ENCODE measurements around the gene ZFYVE1. TPM values are rescaled to one million over a fixed set of nuclear protein-coding genes. Genes with fewer than 3 reads are reported as not detected.

ZFYVE1 gene
- total RNA-seq, 1 donor from 2014 or later, result 14.4 TPM

GRCh38 chr14:72974661-72975060 is 52.2 kb downstream of the ZFYVE1 start:
- no peak for DNase-seq
- Histone ChIP-seq H3K4me3 (no peak overlapping the region), H3K4me1 (no peaks in the 10 kb centered on the region), H3K27me3 (ENCODE audit: low read depth) (no peaks in the 10 kb centered on the region), H3K27ac (replicated peaks) (no peak overlapping the region), H3K36me3 (peaks cover 95% of the 10 kb centered on the region), H3K9me3 (replicated peaks) (no peaks in the 10 kb centered on the region)
- intact Hi-C loops (cut with micrococcal nuclease), result no loop called here
- TF ChIP-seq CTCF (IDR thresholded peaks at IDR 0.05; ENCODE audit: borderline replicate concordance), result no peak

DNA sequence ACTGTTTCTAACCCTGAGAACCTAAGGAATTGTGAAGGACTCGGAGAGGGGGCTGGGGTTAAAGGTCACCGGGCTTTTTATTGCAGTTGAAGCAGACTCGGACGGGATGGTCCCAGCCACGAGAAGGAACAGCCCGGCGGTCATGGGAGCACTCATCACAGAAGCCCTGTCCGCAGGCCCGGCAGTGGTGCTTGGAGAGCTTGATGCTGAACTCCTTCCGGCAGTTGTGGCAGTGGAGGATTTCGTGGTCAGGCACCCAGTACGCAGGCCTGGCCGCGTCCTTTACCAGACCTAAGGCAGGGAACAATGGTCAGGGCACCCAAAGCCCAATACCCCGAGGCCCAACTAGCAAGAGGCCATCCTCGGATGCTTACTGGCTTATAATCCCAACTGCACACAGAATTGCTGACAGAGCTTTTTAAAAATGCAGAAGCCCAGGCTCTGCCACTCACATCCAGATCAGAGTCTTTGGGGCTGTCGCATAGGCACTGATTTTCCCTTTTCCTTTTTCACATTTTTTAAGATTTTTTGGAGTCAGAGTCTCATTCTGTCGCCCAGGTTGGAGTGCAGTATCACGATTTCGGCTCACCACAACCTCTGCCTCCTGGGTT is 56.0 kb downstream of the ZFYVE1 start:
- no peak for DNase-seq
- intact Hi-C loops (cut with micrococcal nuclease), result no loop called here

DNA sequence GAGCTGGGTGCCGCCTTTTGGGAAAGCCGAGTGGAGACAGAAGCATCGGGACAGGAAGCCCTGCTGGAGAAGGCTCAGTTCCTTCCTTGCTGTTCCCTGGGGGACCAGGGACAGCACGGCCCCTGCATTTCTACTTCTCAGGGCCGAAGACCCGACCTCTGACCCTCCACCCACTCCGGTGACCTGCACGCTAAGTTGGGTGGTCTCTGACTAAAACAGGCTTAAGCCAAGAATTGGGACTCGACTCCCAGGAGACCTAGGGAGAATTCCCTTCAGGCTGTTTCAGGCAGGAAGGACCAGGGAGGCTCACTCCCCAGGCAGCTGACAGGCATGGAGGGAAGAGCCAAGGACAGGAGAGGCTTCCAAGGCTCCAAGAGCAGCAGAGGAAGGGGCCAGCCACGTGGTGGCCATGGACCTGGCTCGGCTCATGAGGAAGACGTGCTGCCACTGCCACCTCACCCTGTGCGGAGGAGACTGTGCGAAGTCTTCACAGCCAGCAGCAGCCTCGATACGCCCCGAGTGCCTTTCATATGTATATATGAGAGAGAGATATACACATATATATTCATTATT is 56.8 kb downstream of the ZFYVE1 start:
- H3K9me3 ChIP-seq (replicated peaks), result no peaks in the 10 kb centered on the region
- no peaks in the 10 kb centered on the region for H3K4me1 ChIP-seq
- no peak for TF ChIP-seq CTCF (IDR thresholded peaks at IDR 0.05; ENCODE audit: borderline replicate concordance)
- DNase-seq, result peak; percentile 22
- H3K27me3 ChIP-seq (ENCODE audit: low read depth), result no peaks in the 10 kb centered on the region
- H3K27ac ChIP-seq (replicated peaks), result no peak overlapping the region
- H3K36me3 ChIP-seq, result peaks cover 68% of the 10 kb centered on the region
- H3K4me3 ChIP-seq, result no peak overlapping the region
- intact Hi-C loops (cut with micrococcal nuclease), result no loop called here

More for the DNA sequence above, 56.0 kb downstream of the ZFYVE1 start:
- H3K9me3 ChIP-seq (replicated peaks), result no peaks in the 10 kb centered on the region
- H3K27me3 ChIP-seq (ENCODE audit: low read depth), result no peaks in the 10 kb centered on the region
- peaks cover 76% of the 10 kb centered on the region for H3K36me3 ChIP-seq
- TF ChIP-seq CTCF (IDR thresholded peaks at IDR 0.05; ENCODE audit: borderline replicate concordance), result no peak
- no peak overlapping the region for H3K27ac ChIP-seq (replicated peaks)
- no peak overlapping the region for H3K4me3 ChIP-seq
- no peaks in the 10 kb centered on the region for H3K4me1 ChIP-seq

GRCh38 chr14:72968316-72968715 is 58.6 kb downstream of the ZFYVE1 start:
- TF ChIP-seq CTCF (IDR thresholded peaks at IDR 0.05; ENCODE audit: borderline replicate concordance), result no peak
- Histone ChIP-seq H3K27me3 (ENCODE audit: low read depth) (no peaks in the 10 kb centered on the region), H3K27ac (replicated peaks) (no peak overlapping the region), H3K4me3 (no peak overlapping the region), H3K9me3 (replicated peaks) (no peaks in the 10 kb centered on the region), H3K36me3 (peaks cover 50% of the 10 kb centered on the region), H3K4me1 (no peaks in the 10 kb centered on the region)
- DNase-seq, result no peak
- intact Hi-C loops (cut with micrococcal nuclease), result no loop called here

GRCh38 chr14:72966038-72966437 is 60.9 kb downstream of the ZFYVE1 start:
- Histone ChIP-seq H3K4me3 (no peak overlapping the region), H3K36me3 (peaks cover 35% of the 10 kb centered on the region), H3K27me3 (ENCODE audit: low read depth) (no peaks in the 10 kb centered on the region), H3K4me1 (no peaks in the 10 kb centered on the region), H3K9me3 (replicated peaks) (no peaks in the 10 kb centered on the region), H3K27ac (replicated peaks) (no peak overlapping the region)
- intact Hi-C loops (cut with micrococcal nuclease), result no loop called here
- DNase-seq, result no peak
- no peak for TF ChIP-seq CTCF (IDR thresholded peaks at IDR 0.05; ENCODE audit: borderline replicate concordance)
